ENCODE data around the gene PEF1. TPM values are rescaled to one million over a fixed set of nuclear protein-coding genes. Genes with fewer than 3 reads are reported as not detected.

Gene PEF1
- polyA plus RNA-seq (72.2 to 107 TPM (median 90.1 TPM) in 3 replicates), polyA minus RNA-seq (99.8 to 160 TPM (median 138 TPM) in 3 replicates)
- 33.3 TPM for polyA plus RNA-seq (2011; ENCODE audit: low read depth)
- polyA plus RNA-seq (2011; cell fraction: cytosol; rRNA removed): 83.2 and 85.4 TPM in 2 replicates
- polyA plus RNA-seq (2011; cell fraction: nucleus; rRNA removed): 59.0 and 66.8 TPM in 2 replicates
- polyA plus RNA-seq (2012; ENCODE audit: low replicate concordance): 67.9 and 68.1 TPM in 2 replicates
- 80.4 TPM for polyA minus RNA-seq (2011; cell fraction: cytosol; rRNA and poly(A)+ RNA removed)
- 29.3 and 34.7 TPM in 2 replicates for polyA minus RNA-seq (2011; cell fraction: nucleus; rRNA and poly(A)+ RNA removed)

DNA sequence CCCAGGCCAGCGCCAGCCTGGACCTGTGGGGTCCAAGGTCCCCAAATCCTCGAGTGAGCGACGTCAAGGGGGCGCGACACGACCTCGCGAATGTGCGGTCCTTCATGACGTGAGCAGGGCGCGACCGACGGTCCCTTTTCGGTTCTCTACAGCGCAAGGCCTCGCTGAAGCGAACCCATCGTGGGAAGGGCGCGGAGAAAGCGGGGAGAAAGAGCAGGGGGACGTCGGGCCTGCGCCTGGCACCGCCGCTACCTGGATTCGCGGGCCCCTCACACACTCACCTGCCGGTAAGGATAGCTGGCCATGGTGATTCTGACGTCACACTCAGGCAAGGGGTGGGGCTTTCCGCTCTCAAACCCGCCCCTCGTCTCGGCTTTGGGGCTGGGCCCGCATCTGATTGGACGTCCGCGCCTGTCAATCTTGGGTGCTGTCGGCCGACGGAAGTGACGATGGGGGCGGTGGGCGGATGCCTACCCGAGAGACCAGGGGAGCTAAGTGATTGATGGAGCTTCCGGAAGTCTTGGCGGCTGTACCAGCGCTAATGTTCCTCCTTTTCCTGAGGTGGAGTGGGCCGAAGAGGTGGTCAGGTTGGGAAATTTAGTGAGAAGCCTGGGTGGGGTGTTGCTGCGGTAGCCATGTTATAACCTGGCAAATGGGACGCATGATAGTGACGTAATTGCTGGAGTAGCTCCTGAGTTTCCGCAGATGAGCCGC lies at the start of gene PEF1:
TSS of gene PEF1 (minus strand) at position 317 of the 714 bp plus-strand sequence. CDS start at position 305, 12 bp downstream.
- no peaks in the 10 kb centered on the region for H3K9me1 ChIP-seq (ENCODE audit: control insufficient read depth, extremely low read depth, insufficient read depth, low read length)
- peak; percentile 87 for FAIRE-seq

DNA sequence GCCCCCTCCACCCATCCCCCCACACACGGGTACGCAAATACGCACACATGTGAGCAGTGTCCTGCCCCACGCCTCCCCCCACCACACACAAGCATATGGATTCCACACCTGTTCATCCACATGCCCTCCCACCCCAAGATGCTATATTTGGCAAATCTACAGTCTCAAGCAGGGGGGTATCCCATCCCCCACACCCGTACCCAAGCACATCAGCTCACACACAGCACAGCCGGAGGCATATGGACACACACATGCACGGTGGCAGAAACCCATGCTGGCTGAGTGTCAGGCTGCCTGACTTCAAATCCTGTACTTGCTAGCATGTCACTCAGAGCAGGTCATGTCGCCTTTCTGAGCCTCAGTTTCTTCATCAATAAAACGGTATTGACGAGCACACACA lies 48.6 kb upstream of the PEF1 start:
- Histone ChIP-seq H3K36me3 (ENCODE audit: control insufficient read depth in 2 of 2, extremely low read depth in 1 of 2, insufficient read depth in 2 of 2, low read length in 2 of 2) (peaks cover 63 to 73% of the 10 kb centered on the region in 2 experiments), H3K27me3 (ENCODE audit: control insufficient read depth, extremely low read depth, insufficient read depth, low read length) (no peaks in the 10 kb centered on the region), H3K9me3 (ENCODE audit: control insufficient read depth, low read depth, low read length) (no peaks in the 10 kb centered on the region), H3K4me2 (ENCODE audit: control insufficient read depth, extremely low read depth, insufficient read depth, low read depth, low read length) (no peak overlapping the region), H3K27ac (ENCODE audit: control insufficient read depth, insufficient read depth, low read length) (no peak overlapping the region), H3K4me3 (ENCODE audit: control insufficient read depth in 2 of 3, extremely low read depth in 1 of 3, insufficient read depth in 2 of 3, low read depth in 1 of 3, low read length in 3 of 3) (no peak overlapping the region), H4K20me1 (ENCODE audit: control insufficient read depth, extremely low read depth, insufficient read depth, low read length) (no peaks in the 10 kb centered on the region), H3K79me2 (ENCODE audit: control insufficient read depth, insufficient read depth, low read length) (no peaks in the 10 kb centered on the region), H3K4me1 (ENCODE audit: control insufficient read depth, extremely low read depth, insufficient read depth, low read length) (peaks cover 24% of the 10 kb centered on the region), H3K9me1 (ENCODE audit: control insufficient read depth, extremely low read depth, insufficient read depth, low read length) (no peaks in the 10 kb centered on the region), H3K9ac (ENCODE audit: control insufficient read depth, extremely low read depth, insufficient read depth, low read length) (no peak overlapping the region), H2AFZ (ENCODE audit: control insufficient read depth, low read length) (no peak overlapping the region)
- FAIRE-seq: no peak
- TF ChIP-seq CTCF (optimal IDR thresholded peaks at IDR 0.05 in 1 of 3, IDR thresholded peaks at IDR 0.05 in 1 of 3, conservative IDR thresholded peaks at IDR 0.05 in 1 of 3; ENCODE audit: extremely low read depth in 1 of 3, insufficient read depth in 2 of 3, low read length in 3 of 3) (no peak), EZH2 (IDR thresholded peaks at IDR 0.05; ENCODE audit: low read length) (no peak)
- dilution Hi-C loops (cut with MboI; ENCODE audit: extremely low pct_ligation_motif_present, low sequenced_read_pairs): no loop called here
- DNase-seq (ENCODE audit: low read depth, low spot score): no peak

More for the DNA sequence above, at the start of gene PEF1:
- Histone ChIP-seq H2AFZ (ENCODE audit: control insufficient read depth, low read length) (peak within 1 kb of the TSS; percentile 99), H3K4me2 (ENCODE audit: control insufficient read depth, extremely low read depth, insufficient read depth, low read depth, low read length) (peak within 1 kb of the TSS; percentile 100), H3K4me1 (ENCODE audit: control insufficient read depth, extremely low read depth, insufficient read depth, low read length) (peaks cover 42% of the 10 kb centered on the region), H3K4me3 (ENCODE audit: control insufficient read depth in 2 of 3, extremely low read depth in 1 of 3, insufficient read depth in 2 of 3, low read depth in 1 of 3, low read length in 3 of 3) (peak within 1 kb of the TSS; percentile 71 to 99 (median 92)), H3K36me3 (ENCODE audit: control insufficient read depth in 2 of 2, extremely low read depth in 1 of 2, insufficient read depth in 2 of 2, low read length in 2 of 2) (peaks cover 0 to 23% of the 10 kb centered on the region in 2 experiments), H3K27ac (ENCODE audit: control insufficient read depth, insufficient read depth, low read length) (peak within 1 kb of the TSS; percentile 99), H3K27me3 (ENCODE audit: control insufficient read depth, extremely low read depth, insufficient read depth, low read length) (no peaks in the 10 kb centered on the region), H4K20me1 (ENCODE audit: control insufficient read depth, extremely low read depth, insufficient read depth, low read length) (no peaks in the 10 kb centered on the region), H3K9me3 (ENCODE audit: control insufficient read depth, low read depth, low read length) (no peaks in the 10 kb centered on the region), H3K79me2 (ENCODE audit: control insufficient read depth, insufficient read depth, low read length) (peaks cover 43% of the 10 kb centered on the region), H3K9ac (ENCODE audit: control insufficient read depth, extremely low read depth, insufficient read depth, low read length) (peak within 1 kb of the TSS; percentile 99)
- dilution Hi-C loops (cut with MboI; ENCODE audit: extremely low pct_ligation_motif_present, low sequenced_read_pairs): no loop called here
- peak; percentile 79 for DNase-seq (ENCODE audit: low read depth, low spot score)
- TF ChIP-seq CTCF (optimal IDR thresholded peaks at IDR 0.05 in 1 of 3, IDR thresholded peaks at IDR 0.05 in 1 of 3, conservative IDR thresholded peaks at IDR 0.05 in 1 of 3; ENCODE audit: extremely low read depth in 1 of 3, insufficient read depth in 2 of 3, low read length in 3 of 3): no peak

All from keratinocyte (primary cell).